SK-N-SH treated with all-trans-retinoic acid at 6 μM for 48 hours (cell line): ENCODE measurements around the gene VPS13A.

Source experiments
- ARNTL ChIP-seq: fragments of 450-650 bp; formaldehyde crosslinking; IDR thresholded peaks from 2 replicates; pipeline ENCODE4 v1.5.0; 2020; ENCODE audit warnings: low read depth, mild to moderate bottlenecking, moderate library complexity, borderline replicate concordance
- SNAI2 ChIP-seq: fragments of 250-450 bp; sonication (Bioruptor Pico); IDR thresholded peaks from 2 replicates; pipeline ENCODE4 v1.5.0; 2020; ENCODE audit warnings: mild to moderate bottlenecking, moderate library complexity
- ZC3H10 ChIP-seq: fragments of 250-450 bp; sonication (Bioruptor Pico); IDR thresholded peaks from 2 replicates; pipeline ENCODE4 v1.5.1; 2021; ENCODE audit warnings: mild to moderate bottlenecking, moderate library complexity
- ZFP3 ChIP-seq: fragments of 250-450 bp; sonication (Bioruptor Pico); IDR thresholded peaks from 2 replicates; pipeline ENCODE4 v1.5.0; 2020; ENCODE audit warnings: mild to moderate bottlenecking, moderate library complexity
- TF ChIP-seq, protein P1 (sequence below): fragments of 250-450 bp; sonication (Bioruptor Pico); IDR thresholded peaks from 2 replicates; pipeline ENCODE4 v1.8.0; 2020; ENCODE audit warnings: mild to moderate bottlenecking, moderate library complexity, borderline replicate concordance

DNA sequence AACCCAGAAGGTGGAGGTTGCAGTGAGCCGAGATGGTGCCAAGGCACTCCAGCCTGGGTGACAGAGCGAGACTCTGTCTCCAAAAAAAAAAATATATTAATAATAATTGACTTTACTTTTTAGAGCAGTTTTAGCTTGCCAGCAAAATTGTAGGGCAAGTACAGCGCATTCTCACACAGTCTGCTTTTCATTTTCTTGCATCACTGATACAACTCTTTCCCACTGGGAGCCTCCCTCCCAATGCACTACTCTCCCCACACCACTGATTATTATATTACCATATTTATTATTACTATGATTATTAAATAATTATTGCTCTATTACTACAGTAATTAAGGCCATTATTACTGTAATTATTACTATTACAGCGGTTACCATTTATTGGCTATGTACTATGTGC is 257.9 kb downstream of the VPS13A start:
- TF ChIP-seq, protein P1, sequence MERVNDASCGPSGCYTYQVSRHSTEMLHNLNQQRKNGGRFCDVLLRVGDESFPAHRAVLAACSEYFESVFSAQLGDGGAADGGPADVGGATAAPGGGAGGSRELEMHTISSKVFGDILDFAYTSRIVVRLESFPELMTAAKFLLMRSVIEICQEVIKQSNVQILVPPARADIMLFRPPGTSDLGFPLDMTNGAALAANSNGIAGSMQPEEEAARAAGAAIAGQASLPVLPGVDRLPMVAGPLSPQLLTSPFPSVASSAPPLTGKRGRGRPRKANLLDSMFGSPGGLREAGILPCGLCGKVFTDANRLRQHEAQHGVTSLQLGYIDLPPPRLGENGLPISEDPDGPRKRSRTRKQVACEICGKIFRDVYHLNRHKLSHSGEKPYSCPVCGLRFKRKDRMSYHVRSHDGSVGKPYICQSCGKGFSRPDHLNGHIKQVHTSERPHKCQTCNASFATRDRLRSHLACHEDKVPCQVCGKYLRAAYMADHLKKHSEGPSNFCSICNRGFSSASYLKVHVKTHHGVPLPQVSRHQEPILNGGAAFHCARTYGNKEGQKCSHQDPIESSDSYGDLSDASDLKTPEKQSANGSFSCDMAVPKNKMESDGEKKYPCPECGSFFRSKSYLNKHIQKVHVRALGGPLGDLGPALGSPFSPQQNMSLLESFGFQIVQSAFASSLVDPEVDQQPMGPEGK (CRISPR knock-in tag) = no peak
- TF ChIP-seq SNAI2 (CRISPR knock-in tag) (no peak), ZC3H10 (CRISPR knock-in tag) (no peak), ARNTL (no peak), ZFP3 (no peak)
